Heart left ventricle (tissue), 13 donors: Measurements from ENCODE around the gene KRT75.

Experiments used
- CTCF ChIP-seq, 12 donors: fragments of 200-600 bp; sonication (generic) in 4 of 12; IDR thresholded peaks; one replicate each; pipeline versions ENCODE4 v1.5.0 to v1.8.0; 2018 to 2022; ENCODE audit warnings: antibody characterized with exemption in 12 of 12, mild to moderate bottlenecking in 5 of 12
- POLR2A ChIP-seq, 2 donors: fragments of 450-650 bp; IDR thresholded peaks; one replicate each; pipeline ENCODE4 v1.6.1; 2017; ENCODE audit warnings: antibody characterized with exemption in 2 of 2, mild to moderate bottlenecking in 2 of 2, moderate library complexity in 2 of 2
- donor health status: ischemic (EF 13 %, LVEDD 7.1; RV severe dilation, severe dysfunction).
- donor health status: DM: no; HTN: yes; CAD: no.
- donor health status: DM: no; HTN: no; CAD: no.
- donor health status: ischemic (EF 25% LVEDD 6.9; RV normal size, moderate dysfunction).
- donor health status: ischemic (EF 25% LVEDD 5.7; RV mildly dilated, moderate dysfunction).
- donor health status: ischemic (EF 35%, LVEDD 5.7; RV mildly dilated, moderate dysfunction).
- donor health status: nonischemic (EF 11% LVEDD 7.7; RV severe dilation, severe dysfunction).
- donor health status: DM: yes; HTN: yes; CAD: no.
- donor health status: PGD.
- donor health status: ischemic (EF 29% LVEDD 5.4; RV normal size, mild dysfunction).
- donor health status: nonischemic (EF 23%, LVEDD 6.1; RV moderate dilation, normal function).

DNA sequence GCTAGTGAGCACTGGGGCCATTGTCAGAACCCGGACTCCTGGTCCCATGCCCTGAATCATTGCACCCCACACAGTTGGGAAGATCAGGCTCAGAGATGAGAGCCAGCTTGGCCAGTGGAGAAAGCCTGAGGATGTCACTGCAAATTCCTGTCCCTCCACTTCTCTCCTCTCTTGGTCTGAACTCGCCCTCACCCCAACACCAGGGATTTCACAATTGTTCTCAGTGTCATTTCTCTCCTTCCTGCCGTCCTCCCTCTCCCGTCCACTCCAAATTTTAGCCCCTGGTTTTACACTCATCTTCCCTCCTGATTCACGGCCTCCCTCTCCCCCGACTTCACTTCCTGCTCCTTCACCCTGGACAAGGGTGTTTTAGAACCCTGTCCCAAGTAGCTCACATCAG is 11.1 kb downstream of the KRT75 start:
- no peak for TF ChIP-seq CTCF (IDR thresholded peaks at IDR 0.05)
- TF ChIP-seq POLR2A (IDR thresholded peaks at IDR 0.05): no peak
